WTC11 (cell line): ENCODE measurements around the gene HDAC9. TPM values are rescaled to one million over a fixed set of nuclear protein-coding genes. Genes with fewer than 3 reads are reported as not detected.

Experiments
- ATAC-seq: fragments of 200-7000 bp; cut with Tn5 transposase; 2 replicates; pipeline ENCODE4 v1.10.0; 2021; ENCODE audit warnings: mild to moderate bottlenecking, moderate library complexity
- CTCF ChIA-PET: fragments of 300-600 bp; sonication (Branson Sonifier 250); formaldehyde crosslinking; loops from one replicate; lab custom pipeline; 2021; ENCODE audit warnings: antibody characterized with exemption; lab: Charles Lee
- POLR2A ChIA-PET: fragments of 350-600 bp; sonication (Branson Sonifier 250); formaldehyde crosslinking; loops from one replicate; lab custom pipeline; 2021; ENCODE audit warnings: antibody characterized with exemption; lab: Charles Lee
- DNase-seq: peaks from one replicate; pipeline ENCODE4 v3.0.0; 2021; ENCODE audit warnings: low spot score
- H3K27ac Mint-ChIP-seq: 2 replicates; pipeline ENCODE4 v1.8.0; 2021; ENCODE audit warnings: mixed read lengths
- H3K27me3 Mint-ChIP-seq: 2 replicates; pipeline ENCODE4 v1.8.0; 2021; ENCODE audit warnings: low read depth, mild to moderate bottlenecking, moderate library complexity, mixed read lengths
- H3K36me3 Mint-ChIP-seq: 2 replicates; pipeline ENCODE4 v1.8.0; 2021; ENCODE audit warnings: mixed read lengths
- H3K4me1 Mint-ChIP-seq: 2 replicates; pipeline ENCODE4 v1.8.0; 2022; ENCODE audit warnings: mixed read lengths
- H3K4me3 Mint-ChIP-seq: 2 replicates; pipeline ENCODE4 v1.8.0; 2021; ENCODE audit warnings: mild to moderate bottlenecking, moderate library complexity, mixed read lengths
- H3K9me3 Mint-ChIP-seq: 2 replicates; pipeline ENCODE4 v1.8.0; 2021; ENCODE audit warnings: mixed read lengths
- ELF4 ChIP-seq: sonication (generic); formaldehyde crosslinking; IDR thresholded peaks from 2 replicates; pipeline ENCODE4 v1.8.1; 2022; ENCODE audit warnings: low read depth, mild to moderate bottlenecking, moderate library complexity, missing genetic modification reagents
- JAZF1 ChIP-seq: fragments of 250-450 bp; sonication (Bioruptor Pico); IDR thresholded peaks from 2 replicates; pipeline ENCODE4 v1.9.0; 2021; ENCODE audit warnings: moderate library complexity, mild to moderate bottlenecking, inconsistent platforms
- NFATC4 ChIP-seq: fragments of 250-450 bp; sonication (Bioruptor Pico); IDR thresholded peaks from 2 replicates; pipeline ENCODE4 v1.9.0; 2021; ENCODE audit warnings: mild to moderate bottlenecking
- NR1H2 ChIP-seq: sonication (generic); formaldehyde crosslinking; IDR thresholded peaks from 2 replicates; pipeline ENCODE4 v1.9.0; 2021; ENCODE audit warnings: mild to moderate bottlenecking, moderate library complexity, missing genetic modification reagents
- TEAD1 ChIP-seq: sonication (generic); formaldehyde crosslinking; IDR thresholded peaks from 2 replicates; pipeline ENCODE4 v1.8.0; 2022; ENCODE audit warnings: mild to moderate bottlenecking, missing genetic modification reagents
- ZNF121 ChIP-seq: sonication (generic); formaldehyde crosslinking; IDR thresholded peaks from 2 replicates; pipeline ENCODE4 v1.8.0; 2023; ENCODE audit warnings: missing genetic modification reagents
- ZNF232 ChIP-seq: sonication (generic); formaldehyde crosslinking; IDR thresholded peaks from 2 replicates; pipeline ENCODE4 v1.8.0; 2022; ENCODE audit warnings: mild to moderate bottlenecking, missing genetic modification reagents
- ZNF396 ChIP-seq: fragments of 250-450 bp; sonication (Bioruptor Pico); IDR thresholded peaks from 2 replicates; pipeline ENCODE4 v1.8.0; 2021; ENCODE audit warnings: mild to moderate bottlenecking, moderate library complexity, borderline replicate concordance
- ZNF416 ChIP-seq: fragments of 250-450 bp; sonication (Bioruptor Pico); IDR thresholded peaks from 2 replicates; pipeline ENCODE4 v1.9.0; 2021; ENCODE audit warnings: mild to moderate bottlenecking, inconsistent platforms
- ZNF423 ChIP-seq: fragments of 250-450 bp; sonication (Bioruptor Pico); IDR thresholded peaks from 2 replicates; pipeline ENCODE4 v2.1.2; 2022; ENCODE audit warnings: mild to moderate bottlenecking, moderate library complexity
- total RNA-seq: library from RNA; stranded (reverse); gene quantifications from 3 replicates; pipeline ENCODE4 v1.2.3, GENCODE V29; 2021
- TF ChIP-seq, protein P1 (sequence below): sonication (generic); formaldehyde crosslinking; IDR thresholded peaks from 2 replicates; pipeline ENCODE4 v1.8.0; 2023; ENCODE audit warnings: missing genetic modification reagents, mild to moderate bottlenecking, borderline replicate concordance
- TF ChIP-seq, protein P2 (sequence below): sonication (generic); formaldehyde crosslinking; conservative IDR thresholded peaks from 2 replicates; pipeline ENCODE4 v1.8.1; 2022; ENCODE audit warnings: mild to moderate bottlenecking, missing genetic modification reagents
- TF ChIP-seq, protein P3 (sequence below): fragments of 250-450 bp; sonication (Bioruptor Pico); conservative IDR thresholded peaks from 2 replicates; pipeline ENCODE4 v1.9.0; 2021; ENCODE audit warnings: mild to moderate bottlenecking

HDAC9 gene
- total RNA-seq, 1 experiment from 2014 or later: 18.8 TPM

DNA sequence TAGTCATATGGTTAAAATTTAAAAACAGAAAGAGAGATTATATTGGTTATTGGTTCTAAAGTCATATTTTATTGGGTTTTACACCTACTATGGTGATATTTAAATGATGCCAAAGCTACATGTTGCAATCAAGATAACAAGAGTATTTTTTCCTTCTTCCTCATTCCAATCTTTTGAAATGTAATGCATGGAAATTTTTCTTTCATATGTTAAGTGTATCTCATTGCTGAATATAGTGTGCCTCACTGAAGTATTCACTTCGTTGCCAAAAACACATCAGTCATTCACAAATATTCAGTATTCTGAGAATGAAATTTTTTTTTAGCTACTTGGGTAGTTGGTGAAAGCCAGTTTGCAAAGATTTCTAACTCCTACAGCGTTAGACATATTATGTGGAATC lies 19.5 kb downstream of the HDAC9 start (continued):
- no peak for TF ChIP-seq ZNF396

DNA sequence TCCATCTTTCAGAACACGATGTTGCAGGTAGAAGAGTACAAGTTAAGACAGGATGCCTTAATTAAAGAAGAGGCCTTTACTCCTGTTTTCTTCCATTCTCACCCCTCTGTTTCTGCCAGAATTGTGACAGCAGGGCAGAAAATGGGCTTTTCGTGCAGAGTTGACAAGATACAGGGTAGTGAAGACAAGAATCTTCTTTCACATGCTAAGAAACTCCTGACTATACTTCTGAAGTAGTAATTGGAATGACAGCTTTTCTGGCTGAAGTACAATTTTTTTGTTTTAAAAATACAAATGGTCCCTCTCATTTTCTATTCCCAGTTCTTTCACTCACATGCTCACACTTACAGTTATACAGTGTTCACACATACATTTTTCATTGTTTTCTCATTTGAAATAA lies 22.1 kb downstream of the HDAC9 start:
- no peaks in the 10 kb centered on the region for H3K36me3 Mint-ChIP-seq
- DNase-seq (no peak), ATAC-seq (no peak)
- POLR2A ChIA-PET: no interaction called here
- no peaks in the 10 kb centered on the region for H3K27me3 Mint-ChIP-seq
- no peaks in the 10 kb centered on the region for H3K9me3 Mint-ChIP-seq
- CTCF ChIA-PET: no interaction called here
- H3K4me1 Mint-ChIP-seq: peaks cover 26% of the 10 kb centered on the region
- peak overlapping the region; percentile 82; the same call in 1 of the 2 replicates for H3K27ac Mint-ChIP-seq
- H3K4me3 Mint-ChIP-seq: no peak overlapping the region
- no peak for TF ChIP-seq JAZF1 (CRISPR knock-in tag)
- no peak for TF ChIP-seq TEAD1 (CRISPR knock-in tag)
- TF ChIP-seq, protein P1, sequence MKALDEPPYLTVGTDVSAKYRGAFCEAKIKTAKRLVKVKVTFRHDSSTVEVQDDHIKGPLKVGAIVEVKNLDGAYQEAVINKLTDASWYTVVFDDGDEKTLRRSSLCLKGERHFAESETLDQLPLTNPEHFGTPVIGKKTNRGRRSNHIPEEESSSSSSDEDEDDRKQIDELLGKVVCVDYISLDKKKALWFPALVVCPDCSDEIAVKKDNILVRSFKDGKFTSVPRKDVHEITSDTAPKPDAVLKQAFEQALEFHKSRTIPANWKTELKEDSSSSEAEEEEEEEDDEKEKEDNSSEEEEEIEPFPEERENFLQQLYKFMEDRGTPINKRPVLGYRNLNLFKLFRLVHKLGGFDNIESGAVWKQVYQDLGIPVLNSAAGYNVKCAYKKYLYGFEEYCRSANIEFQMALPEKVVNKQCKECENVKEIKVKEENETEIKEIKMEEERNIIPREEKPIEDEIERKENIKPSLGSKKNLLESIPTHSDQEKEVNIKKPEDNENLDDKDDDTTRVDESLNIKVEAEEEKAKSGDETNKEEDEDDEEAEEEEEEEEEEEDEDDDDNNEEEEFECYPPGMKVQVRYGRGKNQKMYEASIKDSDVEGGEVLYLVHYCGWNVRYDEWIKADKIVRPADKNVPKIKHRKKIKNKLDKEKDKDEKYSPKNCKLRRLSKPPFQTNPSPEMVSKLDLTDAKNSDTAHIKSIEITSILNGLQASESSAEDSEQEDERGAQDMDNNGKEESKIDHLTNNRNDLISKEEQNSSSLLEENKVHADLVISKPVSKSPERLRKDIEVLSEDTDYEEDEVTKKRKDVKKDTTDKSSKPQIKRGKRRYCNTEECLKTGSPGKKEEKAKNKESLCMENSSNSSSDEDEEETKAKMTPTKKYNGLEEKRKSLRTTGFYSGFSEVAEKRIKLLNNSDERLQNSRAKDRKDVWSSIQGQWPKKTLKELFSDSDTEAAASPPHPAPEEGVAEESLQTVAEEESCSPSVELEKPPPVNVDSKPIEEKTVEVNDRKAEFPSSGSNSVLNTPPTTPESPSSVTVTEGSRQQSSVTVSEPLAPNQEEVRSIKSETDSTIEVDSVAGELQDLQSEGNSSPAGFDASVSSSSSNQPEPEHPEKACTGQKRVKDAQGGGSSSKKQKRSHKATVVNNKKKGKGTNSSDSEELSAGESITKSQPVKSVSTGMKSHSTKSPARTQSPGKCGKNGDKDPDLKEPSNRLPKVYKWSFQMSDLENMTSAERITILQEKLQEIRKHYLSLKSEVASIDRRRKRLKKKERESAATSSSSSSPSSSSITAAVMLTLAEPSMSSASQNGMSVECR (CRISPR knock-in tag): no peak
- TF ChIP-seq, protein P2, sequence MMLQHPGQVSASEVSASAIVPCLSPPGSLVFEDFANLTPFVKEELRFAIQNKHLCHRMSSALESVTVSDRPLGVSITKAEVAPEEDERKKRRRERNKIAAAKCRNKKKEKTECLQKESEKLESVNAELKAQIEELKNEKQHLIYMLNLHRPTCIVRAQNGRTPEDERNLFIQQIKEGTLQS: no peak
- TF ChIP-seq ZNF416 (CRISPR knock-in tag): no peak
- TF ChIP-seq ELF4 (CRISPR knock-in tag): no peak
- no peak for TF ChIP-seq ZNF121 (CRISPR knock-in tag)
- no peak for TF ChIP-seq NFATC4 (CRISPR knock-in tag)
- TF ChIP-seq ZNF232: no peak
- TF ChIP-seq ZNF396: no peak
- TF ChIP-seq ZNF423 (CRISPR knock-in tag): no peak
- TF ChIP-seq, protein P3, sequence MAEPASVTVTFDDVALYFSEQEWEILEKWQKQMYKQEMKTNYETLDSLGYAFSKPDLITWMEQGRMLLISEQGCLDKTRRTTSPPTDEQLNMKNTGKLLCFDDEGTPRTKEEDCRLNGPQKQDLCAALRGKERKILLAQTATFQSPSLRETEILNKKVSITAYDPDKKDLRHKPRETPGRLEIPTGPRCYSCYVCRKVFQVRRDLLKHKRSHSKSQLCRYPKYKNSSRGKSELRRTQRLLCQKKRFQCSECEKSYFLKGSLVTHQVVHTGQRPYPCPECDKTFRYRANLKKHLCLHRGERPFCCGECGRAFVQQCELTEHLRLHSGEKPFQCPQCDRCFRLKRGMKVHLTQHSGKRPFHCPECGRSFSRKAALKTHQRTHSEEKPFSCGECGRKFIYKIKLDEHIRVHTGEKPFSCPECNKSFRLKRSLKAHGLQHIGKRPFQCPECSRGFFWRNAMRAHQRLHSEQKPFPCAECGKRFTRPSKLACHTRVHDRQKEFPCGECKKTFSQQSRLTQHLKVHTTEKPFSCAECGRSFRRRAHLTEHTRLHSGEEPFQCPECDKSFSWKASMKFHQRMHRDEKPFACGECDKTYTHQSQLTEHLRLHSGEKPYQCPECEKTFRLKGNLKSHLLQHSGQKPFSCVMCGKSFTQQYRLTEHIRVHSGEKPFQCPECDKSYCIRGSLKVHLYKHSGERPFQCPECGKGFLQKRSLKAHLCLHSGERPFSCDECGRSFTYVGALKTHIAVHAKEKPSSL (CRISPR knock-in tag): no peak

DNA sequence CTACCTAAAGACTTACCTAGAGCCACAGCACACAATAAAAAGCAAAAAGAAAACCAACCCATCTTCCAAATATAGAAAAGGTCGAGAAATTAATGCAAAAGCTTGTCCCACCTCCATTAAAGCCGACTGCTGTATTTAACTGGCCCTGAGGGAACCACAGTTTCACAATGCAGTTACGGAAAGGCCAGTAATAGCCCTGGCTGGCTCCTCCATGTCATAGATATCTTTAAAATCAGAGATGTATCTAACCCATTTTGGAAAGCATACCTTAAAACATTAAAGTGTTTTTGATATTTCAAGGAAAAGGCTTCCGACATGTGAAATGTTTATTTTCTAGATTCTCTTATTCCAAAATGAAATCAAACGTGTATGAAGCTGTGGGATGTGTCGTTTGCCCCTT lies 23.0 kb downstream of the HDAC9 start:
- no peak overlapping the region for H3K27ac Mint-ChIP-seq
- H3K9me3 Mint-ChIP-seq: no peaks in the 10 kb centered on the region
- DNase-seq: no peak
- POLR2A ChIA-PET: no interaction called here
- ATAC-seq: no peak
- CTCF ChIA-PET: interaction anchor here (1.1 kb wide), 1 partner anchor 11 kb away, joined by 3 read pairs; no protein-coding TSS in a partner anchor
- H3K4me3 Mint-ChIP-seq: no peak overlapping the region
- TF ChIP-seq NR1H2 (CRISPR knock-in tag) (no peak), JAZF1 (CRISPR knock-in tag) (no peak)
- TF ChIP-seq, protein P3 (CRISPR knock-in tag): no peak
- H3K27me3 Mint-ChIP-seq: no peaks in the 10 kb centered on the region
- H3K36me3 Mint-ChIP-seq: no peaks in the 10 kb centered on the region
- peaks cover 21% of the 10 kb centered on the region for H3K4me1 Mint-ChIP-seq
